Measurements from ENCODE around the gene MRGPRG.

GRCh38 chr11:3196161-3197043, 22.2 kb downstream of the MRGPRG start:
- TF ChIP-seq POLR2A (IDR thresholded peaks at IDR 0.05; ENCODE audit: low read depth): no peak
- TF ChIP-seq CTCF (IDR thresholded peaks at IDR 0.05): no peak
- TF ChIP-seq POLR2AphosphoS5 (IDR thresholded peaks at IDR 0.05): no peak
- no peak for TF ChIP-seq EP300 (IDR thresholded peaks at IDR 0.05)

Data from esophagus muscularis mucosa (tissue), 4 donors.